Inflammatory macrophage treated with lipopolysaccharide for 1 hour (primary cell): ENCODE results near the gene RAD51B.
A peak's percentile ranks its signal among the peaks of the same experiment; 100 is the strongest.
"Not testable (repeated sequence)": the region's sequence is repeated elsewhere in the genome, so short reads cannot be mapped to it uniquely, and the experiment has no call there.

Experiments
- DNase-seq, 2 donors: peaks; one replicate each; pipeline ENCODE4 v3.0.0-alpha.2; 2020 to 2022

Gene RAD51B

DNA sequence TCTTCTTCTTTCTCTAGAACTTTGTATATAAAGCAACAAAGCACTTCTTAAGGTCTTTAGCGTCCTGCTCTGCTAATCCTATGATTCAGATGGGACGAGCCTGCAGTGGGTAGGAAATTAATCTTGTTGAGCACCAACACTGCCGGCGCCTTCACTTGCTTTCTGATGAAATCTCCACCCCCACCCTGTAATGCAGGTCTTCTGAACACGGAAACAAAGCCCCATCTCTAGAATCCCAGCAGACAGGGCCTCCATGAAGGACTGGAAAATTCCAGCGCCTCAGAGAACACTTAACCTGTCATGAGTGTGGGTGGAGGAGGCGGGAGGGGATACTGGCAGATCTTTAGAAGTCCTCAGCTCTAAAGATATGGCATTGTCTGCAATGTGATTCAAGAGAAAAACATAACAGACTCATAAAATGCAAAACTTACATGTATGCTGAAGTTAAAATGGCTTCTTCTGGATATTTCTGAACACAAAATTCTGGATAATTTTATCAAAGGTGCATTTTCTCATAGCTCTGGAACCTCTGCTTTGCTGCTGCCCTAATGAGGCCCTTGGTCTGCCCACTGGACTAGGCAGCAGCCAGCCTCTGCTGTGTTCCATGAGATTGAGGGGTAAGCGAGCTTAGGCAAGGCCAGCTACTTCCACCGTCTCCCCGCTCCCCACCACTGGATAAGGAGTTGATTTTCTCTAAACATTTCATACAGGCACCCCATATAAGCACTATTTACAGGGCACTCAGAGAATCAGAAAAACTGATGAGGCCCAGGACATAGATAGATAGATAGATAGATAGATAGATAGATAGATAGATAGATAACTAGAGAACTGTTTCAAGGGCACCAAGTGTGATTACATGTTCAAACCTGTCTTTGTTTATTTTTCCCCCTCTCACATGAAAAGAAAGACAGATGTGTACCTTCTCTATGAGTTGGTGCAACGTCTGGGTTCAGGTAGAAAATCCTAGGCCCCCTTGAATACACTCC lies 930.2 kb downstream of the RAD51B start:
- DNase-seq: no peak

GRCh38 chr14:68752271-68753006 lies 932.9 kb downstream of the RAD51B start:
- no peak for DNase-seq

DNA sequence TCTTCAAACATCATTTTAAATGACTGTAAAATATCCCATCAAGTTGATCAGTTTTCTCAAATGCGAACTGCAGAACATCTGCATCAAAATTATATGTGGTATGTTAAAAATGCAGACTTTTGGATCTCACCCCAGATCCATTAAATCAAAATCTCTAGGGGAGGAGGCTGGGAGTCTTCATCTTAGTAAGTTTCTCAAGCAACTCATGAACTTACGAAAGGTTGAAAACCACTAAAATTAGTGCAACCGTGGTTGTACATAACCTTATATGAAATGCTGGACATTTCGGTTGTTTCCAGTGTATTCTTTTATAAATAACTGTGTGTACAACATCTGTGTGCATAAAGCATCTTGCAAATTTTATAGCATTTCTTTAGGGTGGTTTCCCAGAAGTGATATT lies 934.1 kb downstream of the RAD51B start:
- peak; percentile 53 to 69 for DNase-seq

GRCh38 chr14:68755016-68755353 lies 935.4 kb downstream of the RAD51B start:
- no peak for DNase-seq

DNA sequence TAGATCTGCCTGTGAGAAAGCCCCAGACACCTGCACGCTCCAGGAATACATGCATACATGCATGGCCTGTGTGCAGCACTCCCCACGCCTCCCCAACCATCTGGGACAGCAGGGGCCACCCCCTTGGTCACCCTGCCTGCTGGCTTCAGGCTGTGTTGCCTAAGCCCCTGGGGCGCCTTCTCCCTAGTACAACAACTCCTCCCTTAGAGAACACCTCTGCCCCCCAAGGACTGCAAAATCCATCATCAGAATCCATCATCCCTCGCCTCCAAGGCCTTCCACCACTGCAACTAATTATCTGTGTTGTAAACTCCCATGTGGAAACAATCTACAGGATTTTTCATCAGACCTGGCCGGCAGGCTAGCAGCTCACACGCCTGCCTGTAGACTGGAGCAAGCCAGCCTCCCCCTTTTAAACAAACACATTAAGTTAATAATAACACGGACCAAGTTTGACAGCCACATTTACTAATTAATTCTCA lies 936.5 kb downstream of the RAD51B start:
- no peak for DNase-seq

DNA sequence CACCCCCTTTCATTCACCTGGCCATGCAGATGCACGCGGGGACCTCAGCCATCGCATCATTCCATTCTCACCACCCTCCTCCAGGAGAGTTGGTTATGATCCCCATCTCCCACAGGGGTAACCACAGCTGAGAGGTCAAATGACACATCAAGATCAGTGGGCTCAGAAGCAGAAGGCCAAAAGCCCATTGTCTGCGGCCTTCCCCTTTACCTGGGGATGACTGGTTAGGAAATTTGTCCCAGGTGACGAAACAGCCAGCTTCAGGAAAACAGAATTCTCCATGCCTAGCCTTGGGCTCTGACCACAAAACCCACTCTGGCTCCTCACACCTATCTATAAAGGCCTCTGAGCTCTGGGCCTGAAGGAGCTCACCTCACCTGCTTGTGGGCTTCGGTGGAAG lies 937.2 kb downstream of the RAD51B start:
- DNase-seq: no peak

DNA sequence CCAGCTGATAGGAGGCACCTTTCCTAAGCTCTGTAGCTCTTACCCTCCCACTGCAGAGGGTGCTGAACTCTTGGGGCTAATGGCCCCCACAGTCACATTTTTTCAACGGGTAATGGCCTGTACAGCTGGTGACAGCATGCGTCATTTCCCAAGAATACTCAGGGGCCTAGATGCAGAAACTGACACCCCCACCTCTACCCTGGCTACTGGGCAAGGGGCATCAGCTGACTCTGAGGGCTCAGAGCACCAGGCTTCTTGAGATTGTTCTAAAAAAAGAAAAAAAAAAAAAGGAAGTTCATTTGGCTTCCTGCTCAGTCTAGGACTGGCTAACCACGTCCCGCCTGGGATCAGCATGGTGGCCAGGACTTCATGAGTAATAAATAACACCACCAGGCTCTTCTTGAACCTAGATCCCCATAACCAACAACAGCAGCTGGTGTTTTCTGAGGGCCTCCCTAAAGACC lies 938.1 kb downstream of the RAD51B start:
- peak; percentile 76 to 98 for DNase-seq

DNA sequence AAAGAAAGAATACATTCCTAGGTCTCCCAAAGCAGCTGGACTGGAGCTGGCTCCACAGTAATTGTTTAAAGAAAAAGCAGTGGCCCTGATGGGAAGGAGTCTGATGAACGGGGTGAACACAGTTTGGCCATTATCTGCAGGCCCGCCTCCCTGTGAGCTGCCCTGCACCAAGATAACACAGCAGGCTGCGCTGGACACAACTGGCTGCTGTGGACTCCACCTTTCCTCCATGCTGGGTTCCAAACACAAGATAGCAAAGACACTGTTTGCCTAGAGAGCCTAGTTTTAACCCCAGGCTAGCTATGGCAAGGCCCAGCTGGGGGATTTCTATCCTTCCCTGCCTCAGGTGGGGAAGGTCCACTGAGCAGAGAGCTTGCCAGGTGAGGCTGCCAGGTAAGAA lies 938.7 kb downstream of the RAD51B start:
- DNase-seq: no peak

DNA sequence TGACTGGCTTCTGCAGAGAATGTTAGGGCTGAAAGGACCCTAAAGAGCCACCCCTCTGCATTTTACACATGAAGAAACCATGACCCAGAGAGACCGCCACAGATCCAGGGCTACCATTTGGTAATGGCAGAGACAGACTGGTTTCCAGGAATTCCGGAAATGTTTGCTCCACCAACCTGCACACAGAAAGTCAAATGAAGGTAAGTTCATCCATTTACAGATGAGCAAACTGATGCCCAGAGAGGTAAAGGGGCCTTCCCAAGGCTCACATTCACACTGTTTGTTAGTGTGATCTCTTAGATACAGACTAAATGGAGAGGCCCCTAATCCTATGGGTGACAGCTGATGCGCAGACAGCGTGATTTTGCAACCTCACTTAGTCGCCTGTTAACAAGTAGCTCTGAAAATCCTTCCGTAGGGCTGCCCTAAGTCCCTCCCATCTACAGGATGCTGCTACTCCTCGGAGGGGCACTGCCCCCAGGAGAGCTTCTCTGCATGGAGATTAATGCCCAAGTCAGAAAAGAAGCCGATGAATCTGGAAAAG lies 939.5 kb downstream of the RAD51B start:
- DNase-seq: no peak

- peak in 1 of 2 donors; percentile 61 for DNase-seq
Measured at GRCh38 chr14:68759937-68760336, 940.4 kb downstream of the RAD51B start.

DNA sequence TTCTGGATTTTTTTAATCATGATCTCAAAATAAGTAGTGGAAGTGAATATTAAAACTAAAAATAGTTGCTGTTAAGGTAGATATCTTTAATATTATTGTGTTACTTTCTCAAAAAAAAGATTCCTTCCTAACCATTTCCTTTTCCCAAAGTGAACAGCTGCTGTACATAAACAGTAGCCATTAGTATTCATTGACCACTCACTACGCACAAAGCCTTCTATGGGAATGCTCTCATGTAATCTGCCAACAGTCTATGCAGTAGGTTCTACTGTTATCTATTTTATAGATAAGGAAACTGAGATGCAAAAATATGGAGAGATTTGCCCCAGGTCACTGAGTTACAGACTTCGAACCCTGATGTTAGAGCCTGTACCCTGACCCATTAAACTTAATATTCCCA lies 941.2 kb downstream of the RAD51B start:
- DNase-seq: no peak

GRCh38 chr14:68761391-68761790 lies 941.8 kb downstream of the RAD51B start:
- no peak for DNase-seq

DNA sequence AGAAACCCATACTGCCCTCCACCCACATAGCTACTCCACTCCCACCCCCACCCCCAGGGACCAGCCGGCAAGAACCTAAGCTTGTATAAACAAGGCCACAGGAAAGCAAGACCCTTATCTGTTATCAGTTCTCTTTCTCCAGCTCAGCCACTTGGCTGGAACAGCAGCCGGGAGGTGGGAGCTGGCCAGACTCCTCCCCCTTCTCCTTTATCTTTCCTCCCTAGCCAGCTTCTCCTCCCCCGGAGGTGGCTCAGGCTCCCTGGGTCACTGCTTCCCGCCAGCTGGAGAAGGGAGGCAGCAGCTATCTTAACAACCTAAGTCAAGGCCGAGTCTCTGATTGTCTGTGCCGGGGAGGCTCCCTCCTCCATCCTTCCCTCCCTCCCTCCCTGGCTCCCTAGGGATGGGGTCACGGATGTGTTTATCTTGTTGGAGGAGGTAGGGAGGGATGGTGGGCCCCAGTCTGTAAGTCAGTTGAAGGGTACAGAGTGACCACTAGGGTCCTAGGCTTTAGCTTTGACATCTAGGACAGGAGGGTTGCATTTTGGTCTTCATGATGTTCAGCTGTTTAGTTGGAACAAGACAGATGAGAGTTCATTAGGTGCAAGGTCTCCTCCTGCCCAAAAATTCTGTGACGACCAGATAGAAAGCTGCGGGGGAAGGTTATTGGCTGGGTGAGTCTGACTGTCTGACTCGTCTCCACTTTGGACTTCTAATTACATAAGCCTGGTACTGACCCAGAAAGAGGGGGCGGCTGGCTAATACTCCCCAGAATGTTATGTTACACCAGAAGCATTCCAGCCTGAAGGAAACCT lies 943.6 kb downstream of the RAD51B start:
- DNase-seq: no peak

DNA sequence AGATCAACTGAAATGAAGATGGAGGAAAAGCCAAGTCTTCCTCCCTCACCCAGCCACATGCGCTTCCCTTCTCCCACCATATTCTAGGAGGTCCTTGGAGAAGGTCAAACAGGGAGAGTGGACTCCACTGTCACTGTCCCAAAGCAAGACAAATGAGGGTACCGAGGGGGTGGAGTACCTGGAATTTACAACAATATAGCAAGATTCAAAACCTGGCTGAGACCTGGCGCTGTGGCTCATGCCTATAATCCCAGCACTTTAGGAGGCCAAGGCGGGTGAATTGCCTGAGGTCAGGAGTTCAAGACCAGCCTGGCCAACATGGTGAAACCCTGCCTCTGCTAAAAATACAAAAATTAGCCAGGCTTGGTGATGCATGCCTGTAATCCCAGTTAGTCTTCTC lies 944.3 kb downstream of the RAD51B start:
- not testable (repeated sequence) for DNase-seq

DNA sequence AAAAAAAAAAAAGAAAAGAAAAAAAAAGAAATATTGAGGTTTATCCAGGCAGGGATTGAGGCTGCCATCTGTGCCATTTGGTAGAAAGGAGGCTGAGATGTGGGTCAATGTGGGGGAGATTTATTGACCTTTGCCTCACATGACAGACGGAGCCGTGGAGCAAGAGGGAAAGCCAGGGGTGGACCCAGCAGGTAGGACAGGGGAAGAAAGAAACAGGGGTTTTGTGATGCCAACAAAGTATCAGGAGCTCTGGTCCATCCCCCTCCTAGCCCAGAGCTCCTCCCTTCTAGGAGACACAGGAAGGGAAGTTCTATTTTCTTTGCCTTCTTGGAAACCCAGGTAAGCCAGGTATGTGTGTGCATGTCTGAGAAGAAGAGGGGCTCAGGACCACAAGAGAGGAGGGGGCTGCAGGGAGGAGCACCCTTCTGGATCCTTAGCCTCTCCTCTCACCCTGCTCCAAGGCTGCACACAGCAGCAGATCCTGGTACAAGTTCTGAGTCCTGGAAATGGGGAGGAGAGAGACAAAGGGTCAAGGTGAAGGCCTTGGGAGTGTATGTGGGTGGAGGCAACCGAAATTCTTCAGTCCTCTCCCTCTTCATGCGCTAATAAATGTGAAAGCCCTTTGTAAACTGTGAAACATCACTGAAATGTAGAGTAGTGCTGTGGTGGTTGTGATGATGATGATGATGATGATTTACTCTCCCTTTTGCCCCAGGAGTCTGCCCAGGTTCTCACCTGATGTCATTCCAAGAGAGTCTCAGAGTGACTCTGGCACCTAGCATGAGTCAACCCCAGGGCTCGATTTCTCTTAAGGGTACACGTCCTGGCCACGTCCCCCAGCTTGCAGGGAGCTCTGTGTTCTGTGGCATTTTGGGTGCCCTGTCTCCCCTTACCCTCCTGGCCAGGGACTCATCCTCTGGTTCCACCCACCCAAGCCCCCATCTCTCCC lies 947.0 kb downstream of the RAD51B start:
- DNase-seq: no peak

DNA sequence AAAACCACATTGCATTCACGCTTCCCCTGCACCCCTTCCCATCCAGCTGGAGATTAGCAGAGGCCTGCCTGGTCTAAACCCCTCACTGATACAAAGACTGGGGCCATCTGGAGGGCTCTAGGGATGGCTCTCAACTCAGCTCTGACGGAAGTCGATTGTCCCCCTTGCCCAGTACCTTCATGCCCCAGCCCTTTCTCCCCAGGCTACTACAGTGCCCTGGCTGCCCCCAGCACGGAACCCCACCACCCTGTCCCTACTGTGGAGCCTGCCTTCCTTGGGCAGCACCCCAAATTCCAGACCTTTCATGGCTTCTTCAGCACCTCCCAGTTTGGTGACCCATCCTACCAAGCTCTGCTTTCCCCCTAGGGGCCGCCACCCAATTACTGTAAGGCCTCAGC lies 947.7 kb downstream of the RAD51B start:
- DNase-seq: no peak

GRCh38 chr14:68768316-68768715 lies 948.7 kb downstream of the RAD51B start:
- DNase-seq: no peak

GRCh38 chr14:68770051-68770450 lies 950.5 kb downstream of the RAD51B start:
- no peak for DNase-seq

DNA sequence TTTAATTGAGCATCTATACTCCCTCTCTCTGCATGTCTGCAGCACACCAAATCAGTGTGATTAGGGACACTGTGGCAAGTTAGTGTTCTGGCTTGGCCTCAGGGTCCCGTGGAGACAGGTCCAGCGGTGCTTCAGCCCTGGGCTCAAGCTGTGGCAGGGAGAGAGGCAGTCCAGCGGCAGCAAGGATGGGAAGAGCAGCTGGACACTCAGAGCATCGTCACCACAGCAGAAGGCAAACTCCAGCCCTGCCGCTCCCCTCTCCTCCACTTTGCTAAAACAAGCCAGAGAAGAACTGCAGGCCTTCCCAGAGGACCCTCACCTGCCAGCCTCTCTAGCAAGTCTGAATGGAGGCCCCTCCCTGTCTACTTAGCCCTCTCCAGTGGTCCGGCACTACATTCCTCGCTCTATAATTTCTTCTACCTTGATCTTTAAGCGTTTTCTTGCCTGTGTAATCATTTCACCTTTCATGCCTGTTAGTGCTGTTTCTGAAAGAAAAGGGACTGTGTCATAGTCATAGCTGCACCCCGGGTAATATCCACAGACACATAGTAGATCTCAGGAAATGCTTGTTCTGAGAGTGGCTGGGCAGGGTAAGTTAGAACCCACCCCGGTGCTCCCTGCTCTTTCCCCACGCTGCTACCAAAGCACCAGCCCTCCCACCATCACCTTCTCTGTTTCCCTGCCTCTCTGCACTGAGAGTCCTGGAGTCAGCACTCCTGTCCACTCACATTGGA lies 951.1 kb downstream of the RAD51B start:
- no peak for DNase-seq

- DNase-seq: peak in 1 of 2 donors; percentile 43
Measured at GRCh38 chr14:68771631-68772030, 952.1 kb downstream of the RAD51B start.
